Vagina (tissue), 2 donors: ENCODE measurements around the gene COPS9. TPM values are rescaled to one million over a fixed set of nuclear protein-coding genes. Genes with fewer than 3 reads are reported as not detected.

Experiments used
- DNase-seq, 2 donors: peaks; one replicate each; pipeline ENCODE4 v3.0.0-alpha.2; 2017; ENCODE audit errors: extremely low spot score in 2 of 2
- H3K27ac ChIP-seq: fragments of 200-600 bp; sonication (generic); one replicate; pipeline ENCODE4 v1.5.1; 2019
- H3K27me3 ChIP-seq: fragments of 200-600 bp; sonication (generic); one replicate; pipeline ENCODE4 v1.5.1; 2019
- H3K36me3 ChIP-seq, 2 donors: fragments of 200-600 bp; sonication (generic); one replicate each; pipeline ENCODE4 v1.5.1; 2017 to 2019
- H3K4me1 ChIP-seq: fragments of 200-600 bp; sonication (generic); one replicate; pipeline ENCODE4 v1.5.1; 2019
- H3K4me3 ChIP-seq, 2 donors: fragments of 200-600 bp; sonication (generic); 1 replicate in 1 of 2; 2 replicates in 1 of 2; pipeline ENCODE4 v1.5.1; 2016 to 2019
- H3K9me3 ChIP-seq: fragments of 200-600 bp; sonication (generic); one replicate; pipeline ENCODE4 v1.5.1; 2019
- POLR2A ChIP-seq, 2 donors: fragments of 450-650 bp; IDR thresholded peaks; one replicate each; pipeline ENCODE4 v1.6.1; 2017; ENCODE audit warnings: antibody characterized with exemption in 2 of 2, mild to moderate bottlenecking in 2 of 2, moderate library complexity in 2 of 2
- POLR2AphosphoS5 ChIP-seq, 2 donors: sonication (generic); formaldehyde crosslinking; IDR thresholded peaks; one replicate each; pipeline ENCODE4 v1.9.0; 2017; ENCODE audit warnings: antibody characterized with exemption in 2 of 2, mild to moderate bottlenecking in 2 of 2, low read depth in 1 of 2; ENCODE audit not compliant: insufficient read depth in 1 of 2
- intact Hi-C: fragments of 100-400 bp; cut with DNase I; formaldehyde crosslinking; loops from one replicate; pipeline ENCODE4 v1.15.1; 2023
- total RNA-seq: library from RNA; depleted of rRNA; stranded (reverse); fragments of >200 nt; gene quantifications from one replicate; pipeline ENCODE4 v1.2.3, GENCODE V29; 2016
- TF ChIP-seq, protein P1 (sequence below), 3 experiments: fragments of 450-650 bp in 2 of 3; fragments of 200-600 bp in 1 of 3; sonication (generic) in 1 of 3; IDR thresholded peaks; one replicate each; pipeline ENCODE4 v1.5.1; 2017 to 2019; ENCODE audit warnings: antibody characterized with exemption in 3 of 3, mild to moderate bottlenecking in 2 of 3, moderate library complexity in 2 of 3

The COPS9 gene
- total RNA-seq, 1 donor from 2014 or later = 170 TPM

DNA sequence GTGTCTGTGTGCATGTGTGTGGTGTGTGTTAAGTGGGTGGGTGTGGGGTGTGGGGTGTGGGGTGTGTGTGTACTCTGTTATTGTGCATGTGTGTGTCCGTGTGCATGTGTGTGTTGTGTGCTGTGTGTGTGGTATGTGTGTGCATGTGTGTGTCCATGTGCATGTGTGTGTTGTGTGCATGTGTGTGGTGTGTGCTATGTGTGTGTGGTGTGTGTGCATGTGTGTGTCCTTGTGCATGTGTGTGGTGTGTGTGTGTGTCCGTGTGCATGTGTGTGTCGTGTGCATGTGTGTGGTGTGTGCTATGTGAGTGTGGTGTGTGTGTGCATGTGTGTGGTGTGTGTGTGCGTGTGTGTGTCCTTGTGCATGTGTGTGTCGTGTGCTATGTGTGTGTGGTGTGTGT, 11.3 kb upstream of the COPS9 start:
- Histone ChIP-seq H3K27me3 (no peaks in the 10 kb centered on the region), H3K4me3 (no peak overlapping the region), H3K9me3 (no peaks in the 10 kb centered on the region), H3K36me3 (no peaks in the 10 kb centered on the region), H3K27ac (no peak overlapping the region), H3K4me1 (no peaks in the 10 kb centered on the region)
- TF ChIP-seq, protein P1, sequence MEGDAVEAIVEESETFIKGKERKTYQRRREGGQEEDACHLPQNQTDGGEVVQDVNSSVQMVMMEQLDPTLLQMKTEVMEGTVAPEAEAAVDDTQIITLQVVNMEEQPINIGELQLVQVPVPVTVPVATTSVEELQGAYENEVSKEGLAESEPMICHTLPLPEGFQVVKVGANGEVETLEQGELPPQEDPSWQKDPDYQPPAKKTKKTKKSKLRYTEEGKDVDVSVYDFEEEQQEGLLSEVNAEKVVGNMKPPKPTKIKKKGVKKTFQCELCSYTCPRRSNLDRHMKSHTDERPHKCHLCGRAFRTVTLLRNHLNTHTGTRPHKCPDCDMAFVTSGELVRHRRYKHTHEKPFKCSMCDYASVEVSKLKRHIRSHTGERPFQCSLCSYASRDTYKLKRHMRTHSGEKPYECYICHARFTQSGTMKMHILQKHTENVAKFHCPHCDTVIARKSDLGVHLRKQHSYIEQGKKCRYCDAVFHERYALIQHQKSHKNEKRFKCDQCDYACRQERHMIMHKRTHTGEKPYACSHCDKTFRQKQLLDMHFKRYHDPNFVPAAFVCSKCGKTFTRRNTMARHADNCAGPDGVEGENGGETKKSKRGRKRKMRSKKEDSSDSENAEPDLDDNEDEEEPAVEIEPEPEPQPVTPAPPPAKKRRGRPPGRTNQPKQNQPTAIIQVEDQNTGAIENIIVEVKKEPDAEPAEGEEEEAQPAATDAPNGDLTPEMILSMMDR (IDR thresholded peaks at IDR 0.05) = no peak
- no peak for TF ChIP-seq POLR2A (IDR thresholded peaks at IDR 0.05)
- TF ChIP-seq POLR2AphosphoS5 (IDR thresholded peaks at IDR 0.05; ENCODE audit: insufficient read depth in 1 of 2, low read depth in 1 of 2) = no peak
- DNase-seq = no peak
- intact Hi-C loops = loop anchor here (5.0 kb wide), 1 partner anchor 90 kb away; no protein-coding TSS in a partner anchor

DNA sequence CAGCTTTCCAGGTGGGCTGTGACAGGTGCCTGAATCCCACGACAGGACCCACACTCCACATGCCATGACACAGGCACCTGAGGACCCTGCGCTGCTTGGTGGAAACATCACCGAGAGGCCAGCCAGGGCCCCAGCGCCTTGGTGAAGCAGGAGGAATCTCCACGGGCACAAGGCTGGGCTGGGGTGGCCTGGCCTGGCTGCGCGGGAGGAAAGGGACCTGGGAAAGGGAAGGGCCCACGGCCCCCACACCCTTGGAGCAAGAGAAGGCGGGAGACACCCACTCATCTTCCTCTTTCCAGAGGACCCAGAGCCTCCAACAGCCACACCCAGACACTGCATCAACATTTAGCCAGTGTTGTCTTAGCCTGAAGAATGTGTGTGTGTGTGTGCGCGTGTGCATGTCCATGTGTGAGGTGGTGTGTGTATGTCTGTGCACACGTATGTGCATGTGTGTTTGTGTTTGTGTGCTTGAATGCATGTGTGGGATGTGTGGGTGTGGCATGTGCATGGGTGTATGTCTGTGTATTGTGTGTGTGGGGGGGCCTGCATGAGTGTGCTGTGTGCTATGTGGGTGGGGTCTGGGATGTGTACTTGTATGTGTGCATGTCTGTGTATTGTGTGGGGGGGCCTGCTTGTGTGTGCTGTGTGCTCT, 10.6 kb upstream of the COPS9 start:
- no peaks in the 10 kb centered on the region for H3K4me1 ChIP-seq
- H3K27ac ChIP-seq = no peak overlapping the region
- H3K4me3 ChIP-seq = no peak overlapping the region
- DNase-seq = no peak
- TF ChIP-seq POLR2A (IDR thresholded peaks at IDR 0.05) (no peak), POLR2AphosphoS5 (IDR thresholded peaks at IDR 0.05; ENCODE audit: insufficient read depth in 1 of 2, low read depth in 1 of 2) (no peak)
- TF ChIP-seq, protein P1 (IDR thresholded peaks at IDR 0.05) = no peak
- no peaks in the 10 kb centered on the region for H3K9me3 ChIP-seq
- H3K36me3 ChIP-seq = no peaks in the 10 kb centered on the region
- intact Hi-C loops = loop anchor here (5.0 kb wide), 1 partner anchor 89 kb away; no protein-coding TSS in a partner anchor
- no peaks in the 10 kb centered on the region for H3K27me3 ChIP-seq

DNA sequence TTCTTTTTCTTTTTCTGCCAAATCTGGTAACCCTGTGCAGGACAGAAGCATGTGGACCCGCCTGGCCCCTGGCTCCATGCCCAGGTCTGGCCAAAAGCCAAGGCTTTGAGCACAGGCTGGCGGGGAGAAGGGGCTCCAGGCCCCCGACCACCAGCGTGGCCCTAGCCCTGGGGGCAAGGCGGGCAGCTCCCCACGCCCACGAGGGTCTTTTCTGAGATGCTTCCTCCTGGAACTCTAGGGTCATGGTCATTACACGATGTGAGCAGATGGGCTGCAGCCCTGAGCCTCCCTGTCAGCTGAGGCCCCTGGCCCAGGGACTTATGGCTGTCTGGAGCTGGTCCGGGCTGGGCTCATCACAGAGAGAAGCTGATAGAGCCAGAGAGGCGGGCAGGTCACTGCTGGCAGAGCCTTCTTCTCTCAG, 10.0 kb upstream of the COPS9 start:
- H3K27me3 ChIP-seq = no peaks in the 10 kb centered on the region

DNA sequence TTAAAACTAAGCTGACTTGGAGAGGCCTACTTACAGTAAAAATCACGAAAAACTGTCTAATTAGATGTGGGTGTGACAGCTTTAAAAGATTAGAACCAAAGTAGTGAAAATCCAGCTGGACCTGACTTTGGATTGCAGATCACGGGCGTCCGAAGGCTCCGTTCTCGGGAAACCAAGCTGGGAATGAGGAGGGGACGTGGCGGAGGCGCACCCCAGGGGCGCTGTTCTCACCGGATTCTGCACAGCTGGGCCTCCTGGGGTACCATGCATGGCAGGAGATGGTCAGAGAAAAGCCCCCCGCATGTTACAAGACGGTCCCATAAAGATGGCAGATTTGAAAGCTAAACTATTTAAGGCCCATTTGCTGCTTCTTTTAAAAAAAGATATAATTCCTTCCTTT, 9.4 kb upstream of the COPS9 start:
- no peak overlapping the region for H3K4me3 ChIP-seq
- intact Hi-C loops = loop anchor here (5.0 kb wide), 1 partner anchor 88 kb away; no protein-coding TSS in a partner anchor
- H3K27ac ChIP-seq = no peak overlapping the region
- H3K27me3 ChIP-seq = no peaks in the 10 kb centered on the region
- no peaks in the 10 kb centered on the region for H3K4me1 ChIP-seq
- no peaks in the 10 kb centered on the region for H3K36me3 ChIP-seq
- TF ChIP-seq, protein P1 (IDR thresholded peaks at IDR 0.05) = no peak
- TF ChIP-seq POLR2A (IDR thresholded peaks at IDR 0.05) (no peak), POLR2AphosphoS5 (IDR thresholded peaks at IDR 0.05; ENCODE audit: insufficient read depth in 1 of 2, low read depth in 1 of 2) (no peak)
- DNase-seq = no peak
- no peaks in the 10 kb centered on the region for H3K9me3 ChIP-seq

More for the DNA sequence above, 10.0 kb upstream of the COPS9 start:
- intact Hi-C loops = loop anchor here (5.0 kb wide), 1 partner anchor 89 kb away; no protein-coding TSS in a partner anchor
- Histone ChIP-seq H3K36me3 (no peaks in the 10 kb centered on the region), H3K4me1 (no peaks in the 10 kb centered on the region), H3K27ac (no peak overlapping the region), H3K4me3 (no peak overlapping the region), H3K9me3 (no peaks in the 10 kb centered on the region)
- no peak for DNase-seq
- TF ChIP-seq POLR2AphosphoS5 (IDR thresholded peaks at IDR 0.05; ENCODE audit: insufficient read depth in 1 of 2, low read depth in 1 of 2) (no peak), POLR2A (IDR thresholded peaks at IDR 0.05) (no peak)
- TF ChIP-seq, protein P1 (IDR thresholded peaks at IDR 0.05) = no peak

DNA sequence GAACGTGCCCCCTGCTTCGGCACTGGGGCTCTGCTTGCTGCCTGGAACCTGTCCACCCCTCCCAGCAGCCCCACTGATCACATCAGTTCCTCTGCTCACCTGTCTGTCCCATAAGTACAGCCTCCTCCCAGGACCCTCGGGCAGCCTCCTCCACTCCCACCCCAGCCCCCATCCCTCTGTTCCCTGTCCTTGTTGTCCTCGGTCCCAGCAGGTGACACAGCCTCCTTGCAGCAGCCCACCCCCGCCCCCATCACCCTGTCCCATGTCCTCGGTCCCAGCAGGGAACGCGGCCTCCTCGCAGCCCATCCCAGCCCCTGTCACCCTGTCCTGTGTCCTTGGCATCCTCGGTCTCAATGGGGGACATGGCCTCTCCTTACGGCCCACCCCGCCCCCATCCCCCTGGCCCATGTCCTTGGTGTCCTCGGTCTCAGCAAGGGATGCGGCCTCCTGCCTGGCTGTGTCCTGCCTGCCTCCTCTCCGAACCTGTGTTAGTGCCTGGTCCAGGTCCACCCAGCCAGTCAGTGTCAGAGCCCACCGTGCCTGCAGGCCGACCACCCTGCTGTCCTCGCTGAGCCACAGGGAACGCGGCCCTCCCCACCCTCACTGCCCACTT, 8.7 kb upstream of the COPS9 start:
- no peak overlapping the region for H3K4me3 ChIP-seq
- no peak overlapping the region for H3K27ac ChIP-seq
- H3K36me3 ChIP-seq = no peaks in the 10 kb centered on the region
- no peak for TF ChIP-seq POLR2A (IDR thresholded peaks at IDR 0.05)
- no peak for TF ChIP-seq POLR2AphosphoS5 (IDR thresholded peaks at IDR 0.05; ENCODE audit: insufficient read depth in 1 of 2, low read depth in 1 of 2)
- TF ChIP-seq, protein P1 (IDR thresholded peaks at IDR 0.05) = no peak
- no peaks in the 10 kb centered on the region for H3K4me1 ChIP-seq
- H3K9me3 ChIP-seq = no peaks in the 10 kb centered on the region
- intact Hi-C loops = loop anchor here (5.0 kb wide), 2 partner anchors 87 to 273 kb away; no protein-coding TSS in a partner anchor
- DNase-seq = no peak
- H3K27me3 ChIP-seq = no peaks in the 10 kb centered on the region
